Measurements from ENCODE around the gene ATRN. TPM values are rescaled to one million over a fixed set of nuclear protein-coding genes. Genes with fewer than 3 reads are reported as not detected.

Gene ATRN
- total and polyA plus RNA-seq, 2 experiments from 2014 or later = 2.2 to 18.3 TPM

- Histone ChIP-seq H3K4me1 (ENCODE audit: insufficient read depth) (peaks cover 13% of the 10 kb centered on the region), H3K9me2 (ENCODE audit: insufficient read depth) (0 out of 2 replicates have a peak, but pooled peaks cover 5% of the 10 kb centered on the region), H3K36me3 (ENCODE audit: insufficient read depth) (no peaks in the 10 kb centered on the region), H4K20me1 (replicated peaks; ENCODE audit: insufficient read depth) (no peaks in the 10 kb centered on the region; the same call in 1 of the 2 replicates), H3K4me3 (no peak overlapping the region), H3K4me2 (no peak overlapping the region), H3F3A (replicated peaks; ENCODE audit: low read depth) (no peaks in the 10 kb centered on the region), H3K27ac (ENCODE audit: low read depth) (no peak overlapping the region), H3K27me3 (ENCODE audit: insufficient read depth) (no peaks in the 10 kb centered on the region), H3K79me2 (replicated peaks; ENCODE audit: insufficient read depth) (no peaks in the 10 kb centered on the region), H2AFZ (no peak overlapping the region)
- ATAC-seq (no peak; the same call in 2 of the 3 replicates), DNase-seq (ENCODE audit: low spot score) (no peak)
- Mint-ChIP-seq H3K4me1 (peaks cover 21% of the 10 kb centered on the region), H3K27me3 (ENCODE audit: insufficient read depth, low read depth, poor library complexity) (no peaks in the 10 kb centered on the region), H3K27ac (no peak overlapping the region), H3K4me3 (no peak overlapping the region), H3K36me3 (ENCODE audit: low read depth) (peaks cover 4% of the 10 kb centered on the region; the same call in 1 of the 3 replicates), H3K9me3 (no peaks in the 10 kb centered on the region)
- TF ChIP-seq POLR2AphosphoS5 (IDR thresholded peaks at IDR 0.05; ENCODE audit: low read depth) (no peak), NANOG (IDR thresholded peaks at IDR 0.05; ENCODE audit: borderline replicate concordance) (no peak)
These were observed 163.2 kb downstream of the ATRN start for GRCh38 chr20:3633913-3634478.

- no peak overlapping the region for H3K4me2 ChIP-seq
- Mint-ChIP-seq H3K27ac (no peak overlapping the region), H3K4me3 (no peak overlapping the region), H3K4me1 (peaks cover 8% of the 10 kb centered on the region; the same call in 2 of the 3 replicates), H3K27me3 (ENCODE audit: insufficient read depth, low read depth, poor library complexity) (no peaks in the 10 kb centered on the region), H3K36me3 (ENCODE audit: low read depth) (no peaks in the 10 kb centered on the region; the same call in 2 of the 3 replicates), H3K9me3 (no peaks in the 10 kb centered on the region)
- no peak overlapping the region for H3K4me3 ChIP-seq
- no peaks in the 10 kb centered on the region for H3F3A ChIP-seq (replicated peaks; ENCODE audit: low read depth)
- H3K27ac ChIP-seq (ENCODE audit: low read depth) = no peak overlapping the region
- H3K4me1 ChIP-seq (ENCODE audit: insufficient read depth) = peaks cover 2% of the 10 kb centered on the region
- DNase-seq (ENCODE audit: low spot score) (no peak), ATAC-seq (no peak)
- no peak overlapping the region for H2AFZ ChIP-seq
- no peaks in the 10 kb centered on the region for H3K27me3 ChIP-seq (ENCODE audit: insufficient read depth)
- no peaks in the 10 kb centered on the region for H3K36me3 ChIP-seq (ENCODE audit: insufficient read depth)
- H3K9me2 ChIP-seq (ENCODE audit: insufficient read depth) = 0 out of 2 replicates have a peak, but pooled peaks cover 3% of the 10 kb centered on the region
- H3K79me2 ChIP-seq (replicated peaks; ENCODE audit: insufficient read depth) = no peaks in the 10 kb centered on the region
- no peaks in the 10 kb centered on the region; the same call in 1 of the 2 replicates for H4K20me1 ChIP-seq (replicated peaks; ENCODE audit: insufficient read depth)
- TF ChIP-seq JUNB (IDR thresholded peaks at IDR 0.05; ENCODE audit: unreplicated experiment) (no peak), ZNF462 (CRISPR knock-in tag; IDR thresholded peaks at IDR 0.05) (no peak), CREB1 (CRISPR knock-in tag; IDR thresholded peaks at IDR 0.05; ENCODE audit: low read depth) (no peak), CTCF (conservative IDR thresholded peaks at IDR 0.05; ENCODE audit: low read depth in 2 of 2) (no peak), EZH2phosphoT487 (IDR thresholded peaks at IDR 0.05; ENCODE audit: unreplicated experiment) (no peak), POLR2AphosphoS5 (IDR thresholded peaks at IDR 0.05; ENCODE audit: low read depth) (no peak), EZH2 (IDR thresholded peaks at IDR 0.05; ENCODE audit: low read depth, unreplicated experiment) (no peak), REST (IDR thresholded peaks at IDR 0.05; ENCODE audit: unreplicated experiment) (no peak), ZNF114 (CRISPR knock-in tag; IDR thresholded peaks at IDR 0.05) (no peak), NANOG (IDR thresholded peaks at IDR 0.05; ENCODE audit: borderline replicate concordance) (no peak)
These were observed 164.5 kb downstream of the ATRN start for GRCh38 chr20:3635346-3635745.
